K562 (cell line): ENCODE measurements around the gene ARRDC5.

Experiments
- CBX5 ChIP-seq: IDR thresholded peaks from 2 replicates; pipeline ENCODE4 v1.6.1; 2014; ENCODE audit warnings: low read depth, borderline replicate concordance
- FOXP1 ChIP-seq: sonication (generic); formaldehyde crosslinking; IDR thresholded peaks from 2 replicates; pipeline ENCODE4 v1.8.0; 2022; ENCODE audit warnings: mild to moderate bottlenecking, missing genetic modification reagents
- HLTF ChIP-seq: fragments of 450-650 bp; IDR thresholded peaks from 2 replicates; pipeline ENCODE4 v1.6.1; 2016
- IRF2 ChIP-seq: sonication (generic); formaldehyde crosslinking; IDR thresholded peaks from 2 replicates; pipeline ENCODE4 v1.8.1; 2022; ENCODE audit warnings: mild to moderate bottlenecking, missing genetic modification reagents
- LARP7 ChIP-seq: fragments of 450-650 bp; IDR thresholded peaks from 2 replicates; pipeline ENCODE4 v1.6.1; 2016
- POLR2A ChIP-seq: fragments of 450-650 bp; conservative IDR thresholded peaks from 2 replicates; pipeline ENCODE4 v1.6.1; 2016
- PTBP1 ChIP-seq: fragments of 200-400 bp; formaldehyde crosslinking; IDR thresholded peaks from 2 replicates; pipeline ENCODE4 v1.6.1; 2017; ENCODE audit warnings: low read depth, low read length
- SP2 ChIP-seq: IDR thresholded peaks from 2 replicates; pipeline ENCODE4 v1.6.1; 2011; ENCODE audit warnings: mild to moderate bottlenecking, low read depth, low read length, moderate library complexity; ENCODE audit not compliant: poor library complexity, severe bottlenecking; ENCODE audit errors: extremely low read depth
- TRIM28 ChIP-seq: fragments of 450-650 bp; IDR thresholded peaks from 2 replicates; pipeline ENCODE4 v1.6.1; 2017
- ZBTB17 ChIP-seq: fragments of 450-650 bp; formaldehyde crosslinking; IDR thresholded peaks from 2 replicates; pipeline ENCODE4 v1.4.0; 2020; ENCODE audit warnings: mild to moderate bottlenecking
- ZFX ChIP-seq: sonication (generic); formaldehyde crosslinking; IDR thresholded peaks from 2 replicates; pipeline ENCODE4 v1.8.0; 2022; ENCODE audit warnings: mild to moderate bottlenecking, missing genetic modification reagents, moderate library complexity
- TF ChIP-seq, protein P1 (sequence below): sonication (generic); formaldehyde crosslinking; IDR thresholded peaks from 2 replicates; pipeline ENCODE4 v1.8.1; 2023; ENCODE audit warnings: mild to moderate bottlenecking, missing genetic modification reagents
- TF ChIP-seq, protein P2 (sequence below): sonication (generic); formaldehyde crosslinking; IDR thresholded peaks from 2 replicates; pipeline ENCODE4 v1.9.0; 2022; ENCODE audit warnings: mild to moderate bottlenecking, missing genetic modification reagents
- TF ChIP-seq, protein P3 (sequence below), 3 experiments: IDR thresholded peaks in 2 of 3; conservative IDR thresholded peaks in 1 of 3; 2 replicates each; pipeline ENCODE4 v1.5.1; 2011 to 2012; ENCODE audit warnings: low read length in 3 of 3, mild to moderate bottlenecking in 3 of 3, control low read depth in 2 of 3, improper control_type of control experiment in 1 of 3, inconsistent platforms in 1 of 3, low read depth in 1 of 3, mixed read lengths in 1 of 3, moderate library complexity in 1 of 3; ENCODE audit not compliant: insufficient read depth in 2 of 3

DNA sequence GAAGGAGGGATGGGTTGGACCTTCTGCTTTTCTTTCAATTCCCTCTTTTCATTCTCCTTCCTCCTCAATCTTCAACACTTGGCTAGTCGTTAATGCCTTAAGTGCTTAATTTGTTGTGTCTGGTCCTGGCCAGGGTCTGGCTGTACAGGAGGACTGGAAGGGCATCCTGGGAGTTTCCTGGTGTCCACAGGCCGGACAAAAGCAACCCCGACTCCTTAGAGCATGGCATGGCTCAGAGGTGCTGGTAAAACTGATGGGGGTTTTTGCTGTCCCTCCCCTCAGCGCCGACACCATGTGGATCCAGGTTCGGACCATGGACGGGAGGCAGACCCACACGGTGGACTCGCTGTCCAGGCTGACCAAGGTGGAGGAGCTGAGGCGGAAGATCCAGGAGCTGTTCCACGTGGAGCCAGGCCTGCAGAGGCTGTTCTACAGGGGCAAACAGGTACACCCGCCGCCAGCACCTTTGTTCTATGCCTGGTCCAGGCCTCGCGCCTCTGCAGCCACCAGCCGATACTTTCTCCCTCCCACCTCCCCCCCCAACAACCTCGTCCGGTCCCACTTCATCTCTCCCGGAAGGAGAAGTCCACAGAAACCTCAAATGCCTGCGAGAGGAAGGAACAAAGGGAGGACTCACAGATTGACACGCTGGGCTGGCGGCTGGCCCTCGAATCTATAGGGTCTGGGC is 8.0 kb upstream of the ARRDC5 start:
- TF ChIP-seq, protein P1, sequence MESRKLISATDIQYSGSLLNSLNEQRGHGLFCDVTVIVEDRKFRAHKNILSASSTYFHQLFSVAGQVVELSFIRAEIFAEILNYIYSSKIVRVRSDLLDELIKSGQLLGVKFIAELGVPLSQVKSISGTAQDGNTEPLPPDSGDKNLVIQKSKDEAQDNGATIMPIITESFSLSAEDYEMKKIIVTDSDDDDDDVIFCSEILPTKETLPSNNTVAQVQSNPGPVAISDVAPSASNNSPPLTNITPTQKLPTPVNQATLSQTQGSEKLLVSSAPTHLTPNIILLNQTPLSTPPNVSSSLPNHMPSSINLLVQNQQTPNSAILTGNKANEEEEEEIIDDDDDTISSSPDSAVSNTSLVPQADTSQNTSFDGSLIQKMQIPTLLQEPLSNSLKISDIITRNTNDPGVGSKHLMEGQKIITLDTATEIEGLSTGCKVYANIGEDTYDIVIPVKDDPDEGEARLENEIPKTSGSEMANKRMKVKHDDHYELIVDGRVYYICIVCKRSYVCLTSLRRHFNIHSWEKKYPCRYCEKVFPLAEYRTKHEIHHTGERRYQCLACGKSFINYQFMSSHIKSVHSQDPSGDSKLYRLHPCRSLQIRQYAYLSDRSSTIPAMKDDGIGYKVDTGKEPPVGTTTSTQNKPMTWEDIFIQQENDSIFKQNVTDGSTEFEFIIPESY (CRISPR knock-in tag), result no peak
- TF ChIP-seq POLR2A, result no peak
- no peak for TF ChIP-seq ZBTB17 (CRISPR knock-in tag)
- no peak for TF ChIP-seq TRIM28
- no peak for TF ChIP-seq PTBP1
- no peak for TF ChIP-seq IRF2 (CRISPR knock-in tag)
- no peak for TF ChIP-seq HLTF
- TF ChIP-seq FOXP1 (CRISPR knock-in tag), result no peak; the same call in 1 of the 2 replicates
- TF ChIP-seq, protein P2, sequence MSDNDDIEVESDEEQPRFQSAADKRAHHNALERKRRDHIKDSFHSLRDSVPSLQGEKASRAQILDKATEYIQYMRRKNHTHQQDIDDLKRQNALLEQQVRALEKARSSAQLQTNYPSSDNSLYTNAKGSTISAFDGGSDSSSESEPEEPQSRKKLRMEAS (CRISPR knock-in tag), result peak; percentile 58
- no peak for TF ChIP-seq SP2
- TF ChIP-seq, protein P3, sequence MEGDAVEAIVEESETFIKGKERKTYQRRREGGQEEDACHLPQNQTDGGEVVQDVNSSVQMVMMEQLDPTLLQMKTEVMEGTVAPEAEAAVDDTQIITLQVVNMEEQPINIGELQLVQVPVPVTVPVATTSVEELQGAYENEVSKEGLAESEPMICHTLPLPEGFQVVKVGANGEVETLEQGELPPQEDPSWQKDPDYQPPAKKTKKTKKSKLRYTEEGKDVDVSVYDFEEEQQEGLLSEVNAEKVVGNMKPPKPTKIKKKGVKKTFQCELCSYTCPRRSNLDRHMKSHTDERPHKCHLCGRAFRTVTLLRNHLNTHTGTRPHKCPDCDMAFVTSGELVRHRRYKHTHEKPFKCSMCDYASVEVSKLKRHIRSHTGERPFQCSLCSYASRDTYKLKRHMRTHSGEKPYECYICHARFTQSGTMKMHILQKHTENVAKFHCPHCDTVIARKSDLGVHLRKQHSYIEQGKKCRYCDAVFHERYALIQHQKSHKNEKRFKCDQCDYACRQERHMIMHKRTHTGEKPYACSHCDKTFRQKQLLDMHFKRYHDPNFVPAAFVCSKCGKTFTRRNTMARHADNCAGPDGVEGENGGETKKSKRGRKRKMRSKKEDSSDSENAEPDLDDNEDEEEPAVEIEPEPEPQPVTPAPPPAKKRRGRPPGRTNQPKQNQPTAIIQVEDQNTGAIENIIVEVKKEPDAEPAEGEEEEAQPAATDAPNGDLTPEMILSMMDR (IDR thresholded peaks at IDR 0.05 in 2 of 3, conservative IDR thresholded peaks at IDR 0.05 in 1 of 3; ENCODE audit: insufficient read depth in 2 of 3, low read depth in 1 of 3, low read length in 3 of 3), result no peak
- peak; percentile 51 for TF ChIP-seq ZFX (CRISPR knock-in tag)
- TF ChIP-seq LARP7, result no peak
- TF ChIP-seq CBX5, result no peak
